ENCODE results near the gene CAPS2. TPM values are rescaled to one million over a fixed set of nuclear protein-coding genes. Genes with fewer than 3 reads are reported as not detected.

The CAPS2 gene
- total RNA-seq, 4 donors from 2014 or later, result 3.1 to 30.9 (median 25.6) TPM

- intact Hi-C loops (cut with DNase I; ENCODE audit: low total_unique reads), result no loop called here
- DNase-seq, result no peak
These were observed 85.0 kb downstream of the CAPS2 start for GRCh38 chr12:75245108-75245507.

GRCh38 chr12:75239987-75240386 is 90.1 kb downstream of the CAPS2 start:
- TF ChIP-seq CTCF (IDR thresholded peaks at IDR 0.05) (no peak), POLR2A (IDR thresholded peaks at IDR 0.05) (no peak)
- intact Hi-C loops (cut with DNase I; ENCODE audit: low total_unique reads), result no loop called here

More at GRCh38 chr12:75245108-75245507, 85.0 kb downstream of the CAPS2 start:
- Histone ChIP-seq H3K27me3 (no peaks in the 10 kb centered on the region), H3K27ac (no peak overlapping the region), H3K36me3 (no peaks in the 10 kb centered on the region), H3K4me3 (no peak overlapping the region), H3K9me3 (no peaks in the 10 kb centered on the region), H3K4me1 (no peaks in the 10 kb centered on the region)
- TF ChIP-seq POLR2A (IDR thresholded peaks at IDR 0.05), result no peak
- TF ChIP-seq CTCF (IDR thresholded peaks at IDR 0.05), result no peak

GRCh38 chr12:75236206-75236605 is 93.9 kb downstream of the CAPS2 start:
- H3K27ac ChIP-seq, result no peak overlapping the region

More at GRCh38 chr12:75239987-75240386, 90.1 kb downstream of the CAPS2 start:
- no peak overlapping the region for H3K4me3 ChIP-seq
- H3K27me3 ChIP-seq, result no peaks in the 10 kb centered on the region
- DNase-seq, result no peak
- no peaks in the 10 kb centered on the region for H3K4me1 ChIP-seq
- H3K9me3 ChIP-seq, result no peaks in the 10 kb centered on the region
- no peak overlapping the region for H3K27ac ChIP-seq
- H3K36me3 ChIP-seq, result no peaks in the 10 kb centered on the region

GRCh38 chr12:75227132-75227531 is 103.0 kb downstream of the CAPS2 start:
- no peaks in the 10 kb centered on the region for H3K4me1 ChIP-seq
- TF ChIP-seq POLR2A (IDR thresholded peaks at IDR 0.05) (no peak), CTCF (IDR thresholded peaks at IDR 0.05) (no peak)
- H3K36me3 ChIP-seq, result no peaks in the 10 kb centered on the region
- H3K4me3 ChIP-seq, result no peak overlapping the region
- intact Hi-C loops (cut with DNase I; ENCODE audit: low total_unique reads), result no loop called here
- DNase-seq, result no peak
- no peaks in the 10 kb centered on the region for H3K27me3 ChIP-seq
- H3K9me3 ChIP-seq, result no peaks in the 10 kb centered on the region
- H3K27ac ChIP-seq, result no peak overlapping the region

More at GRCh38 chr12:75236206-75236605, 93.9 kb downstream of the CAPS2 start:
- DNase-seq, result no peak
- Histone ChIP-seq H3K36me3 (no peaks in the 10 kb centered on the region), H3K27me3 (no peaks in the 10 kb centered on the region), H3K4me1 (no peaks in the 10 kb centered on the region), H3K9me3 (no peaks in the 10 kb centered on the region), H3K4me3 (no peak overlapping the region)
- TF ChIP-seq POLR2A (IDR thresholded peaks at IDR 0.05), result no peak
- TF ChIP-seq CTCF (IDR thresholded peaks at IDR 0.05), result no peak
- intact Hi-C loops (cut with DNase I; ENCODE audit: low total_unique reads), result no loop called here

Other genes with a start within 250 kb of the CAPS2 start
- gene KCNC2, start 120.5 kb downstream of the CAPS2 start, total RNA-seq, result 1 to 10 TPM in 1 of 4 donors, not detected in 3; 3.6 TPM
- gene GLIPR1L1, start 4.3 kb upstream of the CAPS2 start, total RNA-seq, result not detected
- gene GLIPR1L2, start 60.8 kb upstream of the CAPS2 start, total RNA-seq, result 1 to 10 TPM in 2 of 4 donors, not detected in 2; 2.9 to 4.6 TPM
- gene GLIPR1, start 150.4 kb upstream of the CAPS2 start, total RNA-seq, result 10 to 100 TPM; 43.8 to 74.3 (median 49.6) TPM
- 10 to 100 TPM; 18.8 to 86.6 (median 73.9) TPM for gene KRR1, start 181.3 kb upstream of the CAPS2 start, total RNA-seq

Measured in uterus (tissue), 4 donors.